ENCODE measurements around the gene SBNO2. TPM values are rescaled to one million over a fixed set of nuclear protein-coding genes. Genes with fewer than 3 reads are reported as not detected.

SBNO2 gene
- total RNA-seq, 6 experiments from 2014 or later = 21.5 to 54.4 (median 25.5) TPM

- H3K27me3 ChIP-seq = no peaks in the 10 kb centered on the region
- DNase-seq = peak; percentile 87 to 88 (median 88)
- peak; percentile 18 to 56 (median 41) for ATAC-seq
- H3K4me1 ChIP-seq = peaks cover 2 to 35% (median 14%) of the 10 kb centered on the region in 4 donors
- H3K4me3 ChIP-seq = peak overlapping the region; percentile 68 to 79 (median 78)
- peaks cover 0 to 30% (median 12%) of the 10 kb centered on the region in 4 donors for H3K36me3 ChIP-seq
- WGBS (ENCODE audit: insufficient coverage, low coverage, low lambda C conversion rate, missing lambda C conversion rate) = 0% methylated on average over 1 of the region's 93 CpGs
- peak; percentile 14 for TF ChIP-seq POLR2A (IDR thresholded peaks at IDR 0.05)
- TF ChIP-seq, protein P1, sequence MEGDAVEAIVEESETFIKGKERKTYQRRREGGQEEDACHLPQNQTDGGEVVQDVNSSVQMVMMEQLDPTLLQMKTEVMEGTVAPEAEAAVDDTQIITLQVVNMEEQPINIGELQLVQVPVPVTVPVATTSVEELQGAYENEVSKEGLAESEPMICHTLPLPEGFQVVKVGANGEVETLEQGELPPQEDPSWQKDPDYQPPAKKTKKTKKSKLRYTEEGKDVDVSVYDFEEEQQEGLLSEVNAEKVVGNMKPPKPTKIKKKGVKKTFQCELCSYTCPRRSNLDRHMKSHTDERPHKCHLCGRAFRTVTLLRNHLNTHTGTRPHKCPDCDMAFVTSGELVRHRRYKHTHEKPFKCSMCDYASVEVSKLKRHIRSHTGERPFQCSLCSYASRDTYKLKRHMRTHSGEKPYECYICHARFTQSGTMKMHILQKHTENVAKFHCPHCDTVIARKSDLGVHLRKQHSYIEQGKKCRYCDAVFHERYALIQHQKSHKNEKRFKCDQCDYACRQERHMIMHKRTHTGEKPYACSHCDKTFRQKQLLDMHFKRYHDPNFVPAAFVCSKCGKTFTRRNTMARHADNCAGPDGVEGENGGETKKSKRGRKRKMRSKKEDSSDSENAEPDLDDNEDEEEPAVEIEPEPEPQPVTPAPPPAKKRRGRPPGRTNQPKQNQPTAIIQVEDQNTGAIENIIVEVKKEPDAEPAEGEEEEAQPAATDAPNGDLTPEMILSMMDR (IDR thresholded peaks at IDR 0.05) = peak in 1 of 4 donors; percentile 11
- intact Hi-C loops (cut with DNase I) = no loop called here
- no peaks in the 10 kb centered on the region for H3K9me3 ChIP-seq
- H3K27ac ChIP-seq = peak overlapping the region; percentile 83 to 94 (median 92)
These were observed 69.6 kb downstream of the SBNO2 start for GRCh38 chr19:1104311-1105007.

GRCh38 chr19:1103708-1104310 lies 70.3 kb downstream of the SBNO2 start, which contains the start of gene GPX4:
GPX4 (plus strand) TSS chr19:1103994; CDS start chr19:1104044, 50 bp downstream.
- Histone ChIP-seq H3K27ac (peak within 1 kb of the TSS; percentile 83 to 94 (median 92)), H3K36me3 (peaks cover 0 to 25% (median 9%) of the 10 kb centered on the region in 4 donors), H3K4me3 (peak within 1 kb of the TSS; percentile 68 to 79 (median 78)), H3K27me3 (no peaks in the 10 kb centered on the region), H3K9me3 (no peaks in the 10 kb centered on the region), H3K4me1 (peaks cover 2 to 42% (median 19%) of the 10 kb centered on the region in 4 donors)
- ATAC-seq (peak; percentile 71 to 88 (median 85)), DNase-seq (peak; percentile 100)
- peak; percentile 99 for TF ChIP-seq POLR2A (IDR thresholded peaks at IDR 0.05)
- TF ChIP-seq, protein P1 (IDR thresholded peaks at IDR 0.05) = no peak
- WGBS (ENCODE audit: insufficient coverage, low coverage, low lambda C conversion rate, missing lambda C conversion rate) = 0% methylated on average over 27 of the region's 75 CpGs
- intact Hi-C loops (cut with DNase I) = no loop called here

- Histone ChIP-seq H3K9me3 (no peaks in the 10 kb centered on the region), H3K27ac (peak overlapping the region; percentile 80 to 89 (median 83)), H3K36me3 (peaks cover 0 to 21% (median 8%) of the 10 kb centered on the region in 4 donors), H3K4me1 (peaks cover 2 to 46% (median 22%) of the 10 kb centered on the region in 4 donors), H3K4me3 (peak overlapping the region in 2 of 3 donors; percentile 38 to 78), H3K27me3 (no peaks in the 10 kb centered on the region)
- 15% methylated on average over 11 of the region's 20 CpGs for WGBS (ENCODE audit: insufficient coverage, low coverage, low lambda C conversion rate, missing lambda C conversion rate)
- TF ChIP-seq POLR2A (IDR thresholded peaks at IDR 0.05) = no peak
- TF ChIP-seq, protein P1 (IDR thresholded peaks at IDR 0.05) = no peak
- no peak for DNase-seq
- no peak for ATAC-seq
- intact Hi-C loops (cut with DNase I) = no loop called here
These were observed 70.8 kb downstream of the SBNO2 start for GRCh38 chr19:1103132-1103707.

DNA sequence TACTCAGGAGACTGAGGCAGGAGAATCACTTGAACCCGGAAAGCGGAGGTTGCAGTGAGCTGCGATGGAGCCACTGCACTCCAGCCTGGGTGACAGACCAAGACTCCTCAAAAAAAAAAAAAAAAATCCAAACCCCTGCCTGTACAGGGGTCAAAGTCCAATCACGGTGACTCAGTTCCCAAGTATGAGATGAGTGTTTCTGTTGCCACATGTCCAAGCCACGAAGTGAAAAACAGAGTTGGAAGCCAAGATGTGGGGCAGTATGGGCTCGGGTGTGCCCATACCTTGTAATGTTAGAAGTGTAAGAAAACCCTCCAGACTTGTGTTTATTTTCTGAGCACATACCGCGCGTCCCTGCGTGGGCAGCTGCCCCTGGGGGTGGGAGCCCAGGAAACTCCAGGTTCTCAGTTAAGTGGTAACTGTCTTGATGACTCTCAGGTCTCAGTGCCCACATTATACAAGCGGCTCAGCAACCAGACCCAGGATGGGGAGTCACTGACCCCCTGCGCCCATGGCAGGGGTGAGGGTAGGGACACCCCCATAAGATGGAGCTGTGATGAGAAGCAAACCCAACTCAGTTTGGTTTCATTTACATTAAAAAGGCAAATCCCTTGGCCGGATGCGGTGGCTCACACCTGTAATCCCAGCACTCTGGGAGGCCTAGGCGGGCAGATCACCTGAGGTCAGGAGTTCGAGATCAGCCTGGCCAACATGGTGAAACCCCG lies 71.5 kb downstream of the SBNO2 start:
- intact Hi-C loops (cut with DNase I) = no loop called here
- ATAC-seq = peak in 1 of 4 donors; percentile 5
- peaks cover 0 to 15% (median 7%) of the 10 kb centered on the region in 4 donors for H3K36me3 ChIP-seq
- H3K27ac ChIP-seq = peak overlapping the region; percentile 80 to 89 (median 83)
- no peak overlapping the region for H3K4me3 ChIP-seq
- no peaks in the 10 kb centered on the region for H3K9me3 ChIP-seq
- no peaks in the 10 kb centered on the region for H3K27me3 ChIP-seq
- DNase-seq = no peak
- no peak for TF ChIP-seq POLR2A (IDR thresholded peaks at IDR 0.05)
- TF ChIP-seq, protein P1 (IDR thresholded peaks at IDR 0.05) = no peak
- H3K4me1 ChIP-seq = peaks cover 2 to 47% (median 23%) of the 10 kb centered on the region in 4 donors
- 44% methylated on average over 10 of the region's 17 CpGs for WGBS (ENCODE audit: insufficient coverage, low coverage, low lambda C conversion rate, missing lambda C conversion rate)

Data from right lobe of liver (tissue), 6 donors.